Activated gamma-delta T cell treated with Interleukin-2 at 50 U/mL for 16 hours (primary cell): ENCODE measurements around the gene ALDH1L2.
"Not testable (repeated sequence)": the region's sequence is repeated elsewhere in the genome, so short reads cannot be mapped to it uniquely, and the experiment has no call there.

Source experiments
- DNase-seq: peaks from one replicate; pipeline ENCODE4 v3.0.0-alpha.2; 2020

The ALDH1L2 gene

DNA sequence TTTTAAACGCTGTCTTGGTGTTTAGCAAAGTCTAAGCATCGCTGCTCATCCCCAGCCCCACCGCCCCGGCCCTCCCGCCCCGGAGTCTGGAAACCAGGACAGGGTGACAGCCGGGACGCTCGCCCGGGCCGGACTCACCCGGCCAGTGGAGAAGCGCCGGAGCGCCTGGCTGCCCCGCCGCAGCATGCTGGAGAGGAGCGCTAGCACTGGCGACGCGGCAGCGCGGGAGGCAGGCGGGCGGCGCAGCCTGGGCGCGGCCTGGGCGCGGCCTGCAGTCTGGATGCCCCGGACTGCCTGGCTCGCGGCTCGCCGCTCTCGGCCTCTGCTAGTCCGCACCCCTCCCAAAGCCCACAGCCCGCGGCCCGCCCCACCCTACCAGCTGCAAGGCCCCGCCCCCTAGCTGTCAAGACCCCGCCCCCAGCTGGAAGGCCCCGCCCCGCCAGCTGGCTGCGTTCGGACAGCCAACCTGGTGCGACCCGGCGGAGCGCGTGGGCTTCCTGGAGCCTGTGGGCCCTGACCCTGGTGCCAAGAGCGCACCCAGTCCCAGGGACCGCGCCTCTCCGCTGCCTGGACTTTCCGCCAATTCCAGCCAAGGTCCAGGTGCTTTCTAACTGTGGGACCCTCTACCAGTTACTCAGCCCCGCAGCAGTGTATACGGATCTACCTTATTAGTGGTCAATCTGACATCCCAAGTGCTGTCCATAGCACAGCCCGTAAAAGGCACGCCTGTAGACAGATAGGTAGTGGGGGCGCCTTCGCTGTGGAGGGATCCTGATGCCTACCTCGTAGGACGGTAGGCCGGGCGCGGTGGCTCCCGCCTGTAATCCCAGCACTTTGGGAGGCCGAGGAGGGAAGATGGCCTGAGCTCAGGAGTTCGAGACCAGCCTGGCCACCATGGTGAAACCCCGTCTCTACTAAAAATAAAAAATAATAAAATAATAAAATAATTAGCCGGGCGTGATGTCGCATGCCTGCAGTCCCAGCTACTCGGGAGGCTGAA lies at the start of gene ALDH1L2:
Gene ALDH1L2 (minus strand): TSS at position 208 of the 1,000 bp plus-strand sequence. CDS start 22 bp downstream, at position 186.
- peak; percentile 14 for DNase-seq

DNA sequence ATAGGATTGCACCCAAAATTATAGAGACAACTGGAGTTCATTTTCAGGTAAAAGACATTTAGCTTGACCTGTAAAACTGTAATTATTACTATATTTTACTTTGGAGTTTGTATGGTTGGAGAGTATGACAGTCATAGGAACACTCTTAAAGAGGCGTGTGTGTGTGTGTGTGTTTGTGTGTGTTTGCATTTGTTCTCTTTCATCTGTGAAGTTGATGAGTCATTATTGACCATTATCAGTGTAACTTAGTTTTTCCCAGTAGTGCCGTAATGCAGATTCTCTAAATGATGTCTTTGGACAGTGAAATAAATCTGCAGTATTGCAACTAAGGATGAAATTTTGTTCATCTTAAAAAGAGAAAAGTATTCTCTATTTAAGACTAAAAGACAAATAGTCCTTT lies 36.3 kb upstream of the ALDH1L2 start:
- no peak for DNase-seq

GRCh38 chr12:105116969-105117368 lies 32.7 kb upstream of the ALDH1L2 start:
- no peak for DNase-seq

DNA sequence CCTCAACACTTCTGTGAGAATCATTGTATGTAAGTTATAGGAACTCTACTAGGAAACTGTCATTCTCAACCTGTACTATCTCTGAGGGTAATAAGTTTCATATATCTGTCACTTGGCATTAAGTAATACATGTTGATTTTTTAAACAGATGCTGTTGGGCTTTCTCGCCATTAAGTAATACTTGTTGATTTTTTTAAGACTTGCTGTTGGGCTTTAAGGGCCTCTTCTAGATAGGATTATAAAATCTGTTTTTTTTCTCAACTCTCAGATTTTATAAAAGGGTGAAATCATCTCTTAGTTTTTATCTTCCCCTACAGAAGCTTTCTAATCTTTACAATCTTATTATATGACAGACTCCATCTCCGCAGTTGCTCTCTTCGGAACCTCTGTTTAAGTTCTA lies 28.8 kb upstream of the ALDH1L2 start:
- DNase-seq = no peak

GRCh38 chr12:105110851-105111250 lies 26.6 kb upstream of the ALDH1L2 start:
- DNase-seq = no peak

GRCh38 chr12:105109465-105110212 lies 25.4 kb upstream of the ALDH1L2 start:
- no peak for DNase-seq

GRCh38 chr12:105107494-105108371 lies 23.5 kb upstream of the ALDH1L2 start, which contains the start of gene WASHC4:
TSS of gene WASHC4 (plus strand) at chr12:105107731. CDS start at chr12:105107801, 70 bp downstream.
- DNase-seq = peak; percentile 91

DNA sequence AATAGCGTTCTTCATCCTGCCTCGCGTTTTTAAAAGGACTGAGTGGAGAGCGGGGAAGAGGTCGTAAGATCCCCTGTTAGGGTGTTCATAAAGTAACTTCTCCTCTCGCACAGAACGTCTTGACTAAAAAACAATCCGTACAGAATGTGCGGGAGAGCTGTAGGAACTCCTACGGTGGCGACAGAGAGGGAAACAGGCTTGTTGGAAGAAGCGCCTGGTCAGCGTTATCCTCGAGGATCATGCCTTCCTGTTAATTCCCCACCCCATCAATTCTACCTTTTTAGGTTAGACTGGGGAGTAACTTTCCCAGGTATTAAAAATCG lies 22.9 kb upstream of the ALDH1L2 start:
- DNase-seq = no peak

DNA sequence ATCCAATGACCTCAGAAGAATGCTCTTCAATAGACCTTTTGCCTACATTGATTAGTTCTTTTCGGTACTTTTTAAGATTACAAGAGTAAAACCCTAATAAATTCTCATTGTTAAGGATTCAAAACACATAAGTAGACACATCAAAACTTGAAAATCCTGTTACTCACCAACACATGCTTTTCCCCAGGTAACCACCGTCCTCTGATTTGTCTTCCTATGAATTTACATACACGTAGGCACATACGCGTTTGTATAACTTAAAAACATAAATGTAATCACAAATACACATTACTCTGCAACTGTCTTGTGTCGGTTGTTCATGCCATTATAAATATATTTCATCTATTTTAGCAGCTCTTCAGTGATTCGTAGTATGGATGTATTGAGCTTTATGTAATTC lies 22.4 kb upstream of the ALDH1L2 start:
- no peak for DNase-seq

DNA sequence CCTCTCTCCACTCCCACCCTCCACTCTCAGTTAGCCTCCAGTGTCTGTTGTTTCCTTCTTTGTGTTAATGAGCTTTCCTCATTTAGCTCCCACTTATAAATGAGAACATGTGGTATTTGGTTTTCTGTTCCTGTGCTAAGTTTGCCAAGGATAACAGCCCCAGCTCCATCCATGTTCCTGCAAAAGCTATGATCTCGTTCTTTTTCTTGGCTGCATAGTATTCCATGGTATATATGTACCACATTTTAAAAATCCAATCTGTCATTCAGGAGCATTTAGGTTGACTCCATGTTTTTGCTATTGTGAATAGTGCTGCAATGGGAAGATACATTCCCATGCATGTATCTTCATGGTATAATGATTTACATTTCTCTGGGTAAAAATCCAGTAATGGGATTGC lies 20.5 kb upstream of the ALDH1L2 start:
- DNase-seq = no peak

GRCh38 chr12:105102673-105103072 lies 18.4 kb upstream of the ALDH1L2 start:
- DNase-seq = no peak

DNA sequence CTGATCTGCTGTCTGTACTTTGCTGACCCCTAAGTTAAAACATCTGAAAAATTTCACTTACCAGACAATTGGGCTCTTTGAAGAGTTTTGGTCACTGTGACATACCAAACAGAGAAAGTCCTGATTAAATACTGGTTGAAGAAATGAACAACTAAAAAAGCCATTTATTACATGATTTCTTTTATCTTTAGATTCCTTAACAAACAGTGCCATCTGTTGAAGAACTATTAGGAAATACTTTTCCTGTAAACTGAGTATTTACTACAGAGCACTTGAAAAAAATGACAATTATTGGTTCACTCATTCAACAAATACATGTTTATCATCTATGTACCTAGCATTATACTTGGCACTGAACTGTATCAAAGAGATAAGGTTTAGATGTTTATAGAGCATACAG lies 16.7 kb upstream of the ALDH1L2 start:
- DNase-seq = no peak

DNA sequence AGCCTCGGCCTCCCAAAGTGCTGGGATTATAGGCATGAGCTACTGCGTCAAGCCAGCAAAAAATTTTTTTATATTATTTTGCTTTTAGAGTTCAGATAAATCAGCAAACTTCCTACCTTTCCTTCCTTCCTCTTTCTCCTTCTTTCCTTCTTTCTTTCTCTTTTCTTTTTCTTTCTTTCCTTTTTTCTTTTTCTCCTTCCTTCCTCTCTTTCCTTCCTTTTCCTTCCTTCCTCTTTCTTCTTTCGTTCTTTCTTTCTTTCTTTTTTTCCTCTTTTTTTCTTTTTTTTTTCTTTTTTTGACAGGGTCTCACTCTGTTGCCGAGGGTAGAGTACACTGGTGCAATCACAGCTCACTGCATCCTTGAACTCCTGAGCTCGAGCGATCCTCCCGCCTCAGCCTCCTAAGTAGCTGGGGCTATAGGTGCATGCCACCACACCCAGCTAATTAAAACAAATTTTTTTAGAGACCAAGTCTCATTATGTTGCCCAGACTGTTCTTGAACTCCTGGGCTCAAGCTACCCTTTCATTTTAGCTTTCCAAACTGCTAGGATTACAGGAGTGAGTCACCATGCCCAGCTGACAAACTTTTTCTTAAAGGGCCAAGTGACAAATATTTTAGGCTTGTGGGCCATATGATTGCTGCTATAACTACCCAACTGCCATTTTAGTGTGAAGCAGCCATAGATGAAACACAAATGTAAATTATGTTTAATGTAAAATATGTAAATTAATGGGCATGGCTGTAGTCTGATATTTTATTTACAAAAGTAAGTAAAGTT lies 16.1 kb upstream of the ALDH1L2 start:
- no peak for DNase-seq

DNA sequence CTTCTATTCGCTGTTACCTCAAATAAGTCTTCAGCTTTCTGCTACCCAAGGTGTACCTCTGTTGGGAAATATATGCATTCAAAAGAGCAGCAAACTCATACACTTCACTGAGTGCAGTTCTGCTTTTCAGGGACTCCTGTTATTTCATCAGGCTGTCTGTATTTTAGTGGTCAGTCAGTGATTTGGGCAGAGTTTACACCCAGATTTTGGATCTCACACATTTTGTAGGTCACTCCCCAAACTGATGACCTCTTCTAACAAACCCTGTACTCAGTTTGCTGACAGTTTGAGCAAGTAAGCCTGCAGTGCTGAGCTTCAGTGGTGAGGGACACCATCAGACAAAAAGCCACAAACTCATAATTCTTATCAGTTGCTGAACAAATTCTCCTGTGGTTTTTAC lies 15.1 kb upstream of the ALDH1L2 start:
- no peak for DNase-seq

DNA sequence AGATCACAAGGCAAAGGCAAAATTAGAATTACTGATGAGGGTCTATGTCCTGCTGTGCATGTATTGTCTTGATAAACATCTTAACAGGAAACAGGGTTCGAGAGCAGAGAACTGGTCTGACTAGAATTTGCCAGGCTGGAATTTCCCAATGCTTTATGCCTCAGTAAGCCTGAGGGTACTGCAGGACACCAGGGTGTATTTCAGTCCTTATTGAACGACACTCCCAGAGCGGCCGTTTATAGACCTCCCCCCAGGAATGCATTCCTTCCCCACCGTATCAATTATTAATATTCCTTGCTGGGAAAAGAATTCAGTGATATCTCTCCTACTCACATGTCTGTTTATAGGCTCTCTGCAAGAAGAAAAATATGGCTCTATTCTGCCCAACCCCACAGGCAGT lies 11.1 kb upstream of the ALDH1L2 start:
- not testable (repeated sequence) for DNase-seq

- DNase-seq = no peak
Measured at GRCh38 chr12:105092336-105092735, 8.1 kb upstream of the ALDH1L2 start.

DNA sequence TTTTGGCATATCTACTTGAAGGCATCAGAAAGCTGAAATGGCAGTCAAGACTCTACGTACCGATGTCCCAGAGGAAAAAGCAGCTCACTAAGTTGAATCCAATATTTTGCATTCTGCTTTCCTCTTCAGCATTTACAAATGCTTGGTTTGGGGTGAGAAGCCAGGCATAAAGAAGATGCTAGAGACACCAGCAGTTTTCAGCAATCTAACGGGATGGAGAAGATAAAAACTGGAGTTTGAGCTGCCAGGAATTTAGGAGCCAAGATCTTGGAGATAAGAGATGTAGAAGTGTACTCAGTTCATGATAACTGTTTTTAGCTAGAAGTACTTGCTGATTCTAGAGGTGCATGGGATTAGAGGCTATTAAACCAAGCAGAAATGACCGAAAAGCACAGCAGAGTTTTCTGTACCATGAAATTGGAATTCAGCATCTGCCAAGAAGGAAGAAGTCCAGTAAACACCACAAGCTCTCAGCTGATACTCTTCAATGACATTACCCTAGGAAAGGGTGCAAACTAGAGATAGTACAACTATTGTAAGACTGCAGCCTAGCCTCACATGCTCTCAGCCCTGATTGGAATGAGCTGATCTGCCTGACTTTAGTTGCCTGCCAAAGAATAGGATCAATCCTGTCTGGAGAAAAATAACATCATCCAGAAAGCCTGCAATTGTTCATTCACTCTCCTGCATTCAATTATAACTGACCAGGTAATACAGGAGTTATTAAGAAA lies 7.4 kb upstream of the ALDH1L2 start:
- DNase-seq = no peak

DNA sequence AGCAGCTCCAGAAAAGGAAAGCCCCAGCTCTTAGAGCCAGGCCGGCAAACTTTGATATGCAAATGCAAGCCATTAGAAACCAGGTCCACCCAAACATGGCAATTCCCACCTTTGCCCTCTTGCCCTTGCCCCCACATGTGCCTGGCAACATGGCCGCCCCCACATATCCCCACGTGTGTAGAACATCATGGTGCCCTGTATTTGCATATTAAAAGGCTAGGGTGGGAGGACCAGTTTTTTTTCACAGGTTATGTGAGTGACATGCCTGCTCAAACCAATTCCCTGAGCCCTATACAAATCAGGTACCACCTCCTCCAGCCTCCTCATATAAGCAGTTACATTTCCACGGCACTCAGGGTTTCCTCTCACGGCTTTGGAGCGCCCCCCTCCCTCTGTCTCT lies 6.1 kb upstream of the ALDH1L2 start:
- no peak for DNase-seq

- DNase-seq = no peak
Measured at GRCh38 chr12:105089817-105090216, 5.6 kb upstream of the ALDH1L2 start.

GRCh38 chr12:105085501-105085900 lies 1.2 kb upstream of the ALDH1L2 start:
- DNase-seq = no peak

- DNase-seq = no peak
Measured at GRCh38 chr12:105083551-105084105, 630 bp downstream of the ALDH1L2 start.
